NCI-H1417 (cell line): ENCODE data around the gene GABBR2.

Experiments
- DNase-seq, 3 experiments: peaks; one replicate each; lab custom pipeline; 2025; lab: John Stamatoyannopoulos, UW

The GABBR2 gene

GRCh38 chr9:98321269-98321668 lies 387.5 kb downstream of the GABBR2 start:
- no peak for DNase-seq

DNA sequence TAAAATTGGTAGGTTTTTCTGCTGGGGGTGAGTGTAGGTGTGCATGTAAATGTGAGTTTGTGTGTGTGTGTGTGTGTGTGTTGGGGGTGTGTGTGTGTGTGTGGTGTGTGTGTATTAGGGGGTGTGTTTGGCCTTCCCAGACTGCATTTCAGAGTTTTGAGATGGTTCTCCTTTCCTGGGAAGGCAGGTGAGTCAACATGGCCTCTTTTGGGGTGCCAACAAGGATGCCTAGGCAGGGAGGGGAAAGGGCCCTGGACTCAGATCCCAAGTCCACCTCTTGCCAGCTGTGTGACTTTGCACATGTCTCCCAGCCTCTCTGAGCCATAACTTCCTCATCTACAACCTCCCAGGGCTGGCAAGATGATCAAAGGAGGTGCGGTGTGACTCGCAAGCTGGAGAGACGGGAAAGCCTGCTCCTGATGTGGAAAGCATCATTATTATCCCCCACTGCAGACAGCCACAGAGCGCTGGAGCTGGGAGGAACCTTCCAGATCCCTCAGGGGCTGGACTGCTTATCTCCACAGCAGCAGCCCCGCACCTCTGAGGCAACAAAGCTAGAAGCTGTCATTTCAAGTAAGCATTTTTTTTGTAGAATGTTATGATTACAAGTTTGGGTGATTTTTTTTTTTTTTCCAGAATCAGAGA lies 389.8 kb downstream of the GABBR2 start:
- no peak for DNase-seq

GRCh38 chr9:98318041-98318790 lies 390.5 kb downstream of the GABBR2 start:
- no peak for DNase-seq

DNA sequence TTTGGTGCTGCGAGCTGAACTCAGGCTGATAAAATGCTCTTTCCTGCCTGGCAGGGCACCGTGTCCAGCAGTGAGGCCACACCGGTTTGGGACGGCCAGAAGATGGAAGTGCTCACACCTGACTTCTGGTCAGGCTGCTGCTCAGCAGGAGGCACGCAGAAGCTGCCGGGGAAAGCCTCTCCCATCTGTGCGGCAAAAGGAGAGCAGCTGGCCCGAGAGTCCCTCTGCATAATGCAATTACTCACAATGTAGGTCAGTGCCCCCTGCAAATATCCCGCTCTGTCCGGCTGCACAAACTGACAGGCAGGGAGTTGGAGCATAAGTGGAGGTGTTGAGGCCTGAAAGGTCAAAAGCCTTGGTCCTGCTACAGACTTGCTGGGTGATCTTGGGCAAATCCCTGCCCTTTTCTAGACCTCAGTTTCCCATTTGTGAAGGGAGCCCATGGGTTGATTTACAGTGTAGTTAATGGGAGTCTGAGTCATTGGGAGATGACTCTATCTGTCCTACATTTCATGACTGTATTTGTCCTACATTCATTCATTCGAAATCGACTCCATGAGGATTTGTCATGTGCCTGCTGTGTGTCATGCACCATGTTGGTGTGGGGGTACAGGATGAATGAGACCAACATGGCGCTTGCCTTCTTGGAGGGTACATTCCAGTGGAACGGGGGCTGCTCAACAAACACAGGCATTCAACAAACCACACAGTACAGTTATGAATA lies 391.4 kb downstream of the GABBR2 start:
- peak in 1 of 3 experiments; percentile 38 for DNase-seq

- DNase-seq, result no peak
These were observed 392.1 kb downstream of the GABBR2 start for GRCh38 chr9:98316445-98317133.

GRCh38 chr9:98315551-98316060 lies 393.1 kb downstream of the GABBR2 start:
- peak; percentile 71 to 93 (median 78) for DNase-seq

DNA sequence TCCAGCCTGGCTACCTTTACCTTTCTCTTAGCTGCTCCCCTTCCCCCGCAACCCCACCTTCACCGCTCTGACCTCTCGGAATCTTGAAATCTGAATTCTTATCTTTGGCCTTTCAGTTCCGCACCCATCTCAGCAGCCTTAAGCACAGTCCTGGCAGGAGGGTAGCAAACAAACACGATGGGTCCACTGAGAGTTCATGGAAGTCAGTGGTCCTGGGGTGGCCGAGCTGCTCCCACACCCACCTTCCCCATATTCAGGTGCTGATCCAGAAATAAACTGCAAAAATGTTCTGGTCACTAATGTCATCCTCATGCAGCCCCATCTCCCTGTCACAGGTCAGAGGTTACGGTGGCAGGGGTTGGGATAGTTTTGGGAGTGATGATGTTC lies 393.7 kb downstream of the GABBR2 start:
- no peak for DNase-seq

DNA sequence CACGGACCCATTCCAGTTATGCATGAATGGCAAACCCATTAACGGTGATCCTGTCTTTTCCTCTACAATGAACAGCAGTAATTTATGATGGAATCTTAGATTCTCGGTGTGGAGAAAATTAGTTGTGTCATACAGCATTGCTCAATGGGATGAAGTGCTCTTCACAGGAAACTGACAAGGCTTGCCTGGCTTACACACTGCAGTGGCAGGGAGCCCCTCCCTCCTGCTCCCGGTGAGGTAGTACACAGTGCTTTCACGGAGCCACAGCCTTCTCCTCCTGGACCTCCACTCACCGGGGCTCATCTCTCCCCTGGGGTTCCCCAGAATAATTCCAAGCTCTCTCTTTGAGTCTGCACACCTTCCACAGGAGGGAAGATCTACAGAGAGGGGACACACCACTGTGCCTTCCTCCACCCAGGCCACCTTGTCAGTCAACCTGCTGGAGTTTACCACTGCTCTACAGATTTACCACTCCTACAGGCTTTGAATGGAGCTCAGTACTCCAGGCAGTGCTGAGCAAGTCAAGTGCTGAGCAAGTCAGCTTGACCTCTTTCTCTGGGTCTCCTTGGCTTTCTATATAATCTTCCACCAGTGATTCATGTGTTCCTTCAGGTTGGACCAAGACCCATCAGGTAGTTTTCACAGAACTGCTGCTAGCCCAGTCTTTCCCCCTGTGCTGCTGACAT lies 394.2 kb downstream of the GABBR2 start:
- peak in 2 of 3 experiments; percentile 12 to 28 for DNase-seq

DNA sequence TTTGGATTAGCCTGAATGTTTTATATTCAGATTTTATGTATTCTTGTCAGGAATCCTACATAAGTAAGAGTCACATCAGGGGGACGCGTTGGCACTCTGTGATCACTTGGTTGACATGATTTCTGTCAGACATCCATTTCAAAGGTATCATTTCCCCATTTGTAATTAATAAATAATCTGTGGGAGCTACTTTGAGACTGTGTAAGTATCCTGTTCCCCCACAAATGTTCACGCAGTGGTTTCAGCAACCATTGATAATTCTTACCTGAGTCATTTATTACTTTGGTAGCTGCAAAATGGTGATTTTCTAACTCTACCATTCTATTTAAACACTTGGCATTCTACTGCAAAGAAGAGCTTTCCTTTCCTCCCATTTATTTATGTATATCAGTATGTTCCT lies 396.4 kb downstream of the GABBR2 start:
- no peak for DNase-seq

GRCh38 chr9:98311541-98311940 lies 397.2 kb downstream of the GABBR2 start:
- DNase-seq, result no peak

GRCh38 chr9:98310752-98311392 lies 397.9 kb downstream of the GABBR2 start:
- DNase-seq, result no peak

- DNase-seq, result peak in 1 of 3 experiments; percentile 34
These were observed 402.2 kb downstream of the GABBR2 start for GRCh38 chr9:98306384-98307145.

- no peak for DNase-seq
These were observed 404.4 kb downstream of the GABBR2 start for GRCh38 chr9:98304381-98304780.

DNA sequence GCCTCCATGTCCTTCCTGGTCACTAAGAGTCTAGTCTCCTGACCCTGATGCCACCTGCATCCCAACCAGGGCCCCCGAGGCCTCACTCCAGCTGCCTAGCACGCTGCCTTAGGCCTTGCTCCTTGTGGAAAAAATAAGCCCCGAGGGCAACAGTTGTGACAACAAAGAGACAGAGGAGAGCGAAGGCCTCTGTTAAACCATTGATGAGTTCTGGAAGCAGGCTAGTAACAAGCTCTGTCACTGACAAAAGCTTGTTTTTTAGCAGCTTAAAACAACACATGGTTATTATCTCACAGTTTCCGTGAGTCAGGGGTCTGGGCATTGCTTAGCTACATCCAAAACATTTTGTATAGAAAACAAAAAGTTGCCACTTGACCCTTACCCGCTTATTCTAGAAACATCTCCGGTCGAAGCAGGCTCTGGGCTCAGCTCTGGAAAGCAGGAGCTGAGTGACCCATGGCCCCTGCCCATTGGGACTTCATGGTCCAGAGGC lies 405.1 kb downstream of the GABBR2 start:
- DNase-seq, result peak in 1 of 3 experiments; percentile 35

DNA sequence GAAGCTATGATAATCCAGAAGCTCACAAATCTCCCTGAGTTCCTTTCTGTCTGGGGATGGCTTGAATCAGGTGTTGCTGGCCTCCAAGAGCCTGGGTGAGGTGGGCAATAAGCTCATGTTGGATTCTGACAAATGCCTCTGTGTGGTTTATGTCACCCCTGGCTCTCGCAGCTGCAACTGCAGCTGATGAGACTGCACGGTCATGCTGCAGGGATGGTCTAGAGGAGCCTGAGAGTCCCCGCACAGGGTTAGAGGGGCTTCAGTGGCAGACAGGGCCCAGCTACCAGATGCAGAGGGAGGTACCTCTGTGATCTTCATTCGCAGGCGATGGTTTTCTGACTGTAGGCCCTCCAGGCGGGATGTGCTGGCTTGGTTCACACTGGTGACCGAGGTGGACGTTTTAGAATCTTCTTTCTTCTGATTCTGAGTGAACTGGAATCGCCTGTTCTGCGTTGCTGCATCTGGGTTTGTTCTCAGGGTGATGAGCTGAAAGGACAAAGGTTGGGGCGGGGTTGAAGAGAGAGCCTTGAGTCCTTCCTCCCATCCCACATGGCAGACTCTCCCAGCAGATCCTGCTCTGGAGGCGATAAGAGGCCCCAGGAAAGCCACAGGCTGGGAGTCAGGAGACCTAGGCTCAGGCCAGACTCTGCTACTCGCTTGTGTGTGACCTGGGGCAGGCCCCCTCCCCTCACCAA lies 405.6 kb downstream of the GABBR2 start:
- no peak for DNase-seq

DNA sequence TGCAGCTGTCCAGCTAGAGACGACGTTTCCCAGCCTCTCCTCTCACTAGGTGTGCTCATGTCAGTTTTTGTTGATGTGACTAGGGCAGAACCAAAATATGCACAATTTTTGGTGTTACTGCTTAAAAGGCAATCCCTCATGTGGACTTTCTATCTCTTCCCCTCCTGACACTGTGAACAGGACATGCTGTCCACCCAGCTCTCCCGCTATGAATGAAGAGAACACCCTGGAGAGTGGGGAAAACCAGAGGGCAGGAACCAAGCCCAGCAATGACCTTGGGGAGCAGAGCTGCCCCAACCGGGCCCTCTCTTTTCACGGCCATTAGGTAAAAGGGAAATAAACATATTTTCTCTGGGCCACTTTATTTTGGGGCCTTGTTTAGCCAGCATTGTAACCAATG lies 406.6 kb downstream of the GABBR2 start:
- DNase-seq, result no peak

GRCh38 chr9:98300611-98301010 lies 408.1 kb downstream of the GABBR2 start:
- no peak for DNase-seq

GRCh38 chr9:98298476-98298875 lies 410.3 kb downstream of the GABBR2 start:
- DNase-seq, result no peak

- DNase-seq, result no peak
These were observed 412.9 kb downstream of the GABBR2 start for GRCh38 chr9:98295824-98296223.
